22Rv1 (cell line): ENCODE results near the gene DERL3.

Source experiments
- ZFX ChIP-seq: fragments of 450-650 bp; IDR thresholded peaks from 2 replicates; pipeline ENCODE4 v1.6.1; 2017; ENCODE audit warnings: antibody characterized with exemption, borderline replicate concordance
- TF ChIP-seq, protein P1 (sequence below): fragments of 450-650 bp; IDR thresholded peaks from 2 replicates; pipeline ENCODE4 v1.5.1; 2017; ENCODE audit warnings: mild to moderate bottlenecking

DNA sequence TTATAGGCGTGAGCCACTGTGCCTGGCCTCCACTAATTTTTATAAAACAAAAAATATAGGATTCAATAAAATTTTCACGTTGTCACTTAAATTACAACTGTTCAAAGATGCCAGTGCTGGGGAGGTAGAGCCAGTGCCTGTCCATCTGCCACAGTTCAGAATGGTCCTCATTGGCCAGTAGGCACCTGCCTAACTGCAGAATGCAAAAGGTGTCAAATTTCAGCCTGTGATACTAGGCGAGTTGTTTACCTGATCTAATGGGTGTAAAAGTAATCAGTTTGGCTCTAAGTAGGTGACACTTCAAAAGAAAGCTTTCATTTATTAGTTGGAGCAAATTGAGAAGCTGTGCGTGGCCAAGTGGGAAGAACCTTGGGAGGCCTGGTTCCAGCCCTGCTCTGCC, 49.7 kb downstream of the DERL3 start:
- TF ChIP-seq, protein P1, sequence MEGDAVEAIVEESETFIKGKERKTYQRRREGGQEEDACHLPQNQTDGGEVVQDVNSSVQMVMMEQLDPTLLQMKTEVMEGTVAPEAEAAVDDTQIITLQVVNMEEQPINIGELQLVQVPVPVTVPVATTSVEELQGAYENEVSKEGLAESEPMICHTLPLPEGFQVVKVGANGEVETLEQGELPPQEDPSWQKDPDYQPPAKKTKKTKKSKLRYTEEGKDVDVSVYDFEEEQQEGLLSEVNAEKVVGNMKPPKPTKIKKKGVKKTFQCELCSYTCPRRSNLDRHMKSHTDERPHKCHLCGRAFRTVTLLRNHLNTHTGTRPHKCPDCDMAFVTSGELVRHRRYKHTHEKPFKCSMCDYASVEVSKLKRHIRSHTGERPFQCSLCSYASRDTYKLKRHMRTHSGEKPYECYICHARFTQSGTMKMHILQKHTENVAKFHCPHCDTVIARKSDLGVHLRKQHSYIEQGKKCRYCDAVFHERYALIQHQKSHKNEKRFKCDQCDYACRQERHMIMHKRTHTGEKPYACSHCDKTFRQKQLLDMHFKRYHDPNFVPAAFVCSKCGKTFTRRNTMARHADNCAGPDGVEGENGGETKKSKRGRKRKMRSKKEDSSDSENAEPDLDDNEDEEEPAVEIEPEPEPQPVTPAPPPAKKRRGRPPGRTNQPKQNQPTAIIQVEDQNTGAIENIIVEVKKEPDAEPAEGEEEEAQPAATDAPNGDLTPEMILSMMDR, result no peak
- no peak for TF ChIP-seq ZFX
